ENCODE results near the gene FEZF2.

The FEZF2 gene

GRCh38 chr3:62373215-62373614 lies at the start of gene FEZF2:
Gene FEZF2 (minus strand): TSS chr3:62373550. CDS start chr3:62372868, 682 bp downstream.
- no peaks in the 10 kb centered on the region for H3K27me3 ChIP-seq (ENCODE audit: low read depth, low read length)
- H3K36me3 ChIP-seq (replicated peaks; ENCODE audit: low read depth, low read length), result no peaks in the 10 kb centered on the region
- H3K4me3 ChIP-seq (ENCODE audit: low read length), result no peak within 1 kb of the TSS
- H2AFZ ChIP-seq (ENCODE audit: low read depth, low read length), result no peak within 1 kb of the TSS
- no peak within 1 kb of the TSS for H3K9ac ChIP-seq (ENCODE audit: low read length)
- no peak within 1 kb of the TSS for H3K4me2 ChIP-seq (ENCODE audit: low read length)
- H3K4me1 ChIP-seq (ENCODE audit: low read length), result no peaks in the 10 kb centered on the region
- no peaks in the 10 kb centered on the region for H3K9me3 ChIP-seq (ENCODE audit: insufficient read depth, low read length)
- TF ChIP-seq CTCF (IDR thresholded peaks at IDR 0.05; ENCODE audit: low read depth, low read length) (no peak), EZH2phosphoT487 (IDR thresholded peaks at IDR 0.05; ENCODE audit: low read depth) (no peak)
- no peaks in the 10 kb centered on the region for H4K20me1 ChIP-seq (ENCODE audit: insufficient read depth, low read length)
- no peak within 1 kb of the TSS for H3K27ac ChIP-seq (ENCODE audit: low read length)
- H3K79me2 ChIP-seq (ENCODE audit: low read length), result no peaks in the 10 kb centered on the region

GRCh38 chr3:62421207-62421606 lies 47.9 kb upstream of the FEZF2 start:
- no peak overlapping the region for H3K9ac ChIP-seq (ENCODE audit: low read length)
- no peak overlapping the region for H3K27ac ChIP-seq (ENCODE audit: low read length)
- TF ChIP-seq CTCF (IDR thresholded peaks at IDR 0.05; ENCODE audit: low read depth, low read length) (no peak), EZH2phosphoT487 (IDR thresholded peaks at IDR 0.05; ENCODE audit: low read depth) (no peak)
- H2AFZ ChIP-seq (ENCODE audit: low read depth, low read length), result no peak overlapping the region
- no peaks in the 10 kb centered on the region for H3K4me1 ChIP-seq (ENCODE audit: low read length)
- H3K79me2 ChIP-seq (ENCODE audit: low read length), result no peaks in the 10 kb centered on the region
- H3K36me3 ChIP-seq (replicated peaks; ENCODE audit: low read depth, low read length), result no peaks in the 10 kb centered on the region
- H3K9me3 ChIP-seq (ENCODE audit: insufficient read depth, low read length), result no peaks in the 10 kb centered on the region
- H3K4me2 ChIP-seq (ENCODE audit: low read length), result no peak overlapping the region
- peaks cover 9% of the 10 kb centered on the region; the same call in 1 of the 2 replicates for H3K27me3 ChIP-seq (ENCODE audit: low read depth, low read length)
- H3K4me3 ChIP-seq (ENCODE audit: low read length), result no peak overlapping the region
- H4K20me1 ChIP-seq (ENCODE audit: insufficient read depth, low read length), result no peaks in the 10 kb centered on the region

- Histone ChIP-seq H3K9me3 (ENCODE audit: insufficient read depth, low read length) (no peaks in the 10 kb centered on the region), H3K79me2 (ENCODE audit: low read length) (no peaks in the 10 kb centered on the region), H3K9ac (ENCODE audit: low read length) (no peak overlapping the region), H4K20me1 (ENCODE audit: insufficient read depth, low read length) (no peaks in the 10 kb centered on the region), H3K4me3 (ENCODE audit: low read length) (no peak overlapping the region), H3K4me1 (ENCODE audit: low read length) (no peaks in the 10 kb centered on the region), H3K4me2 (ENCODE audit: low read length) (no peak overlapping the region), H3K27me3 (ENCODE audit: low read depth, low read length) (peaks cover 10% of the 10 kb centered on the region; the same call in 1 of the 2 replicates), H3K36me3 (replicated peaks; ENCODE audit: low read depth, low read length) (no peaks in the 10 kb centered on the region), H2AFZ (ENCODE audit: low read depth, low read length) (no peak overlapping the region), H3K27ac (ENCODE audit: low read length) (no peak overlapping the region)
- no peak for TF ChIP-seq CTCF (IDR thresholded peaks at IDR 0.05; ENCODE audit: low read depth, low read length)
- no peak for TF ChIP-seq EZH2phosphoT487 (IDR thresholded peaks at IDR 0.05; ENCODE audit: low read depth)
Observed at GRCh38 chr3:62416144-62416543, 42.8 kb upstream of the FEZF2 start.

GRCh38 chr3:62415312-62415801 lies 42.0 kb upstream of the FEZF2 start:
- Histone ChIP-seq H3K4me1 (ENCODE audit: low read length) (no peaks in the 10 kb centered on the region), H3K4me3 (ENCODE audit: low read length) (no peak overlapping the region), H3K79me2 (ENCODE audit: low read length) (no peaks in the 10 kb centered on the region), H3K9me3 (ENCODE audit: insufficient read depth, low read length) (no peaks in the 10 kb centered on the region), H3K36me3 (replicated peaks; ENCODE audit: low read depth, low read length) (no peaks in the 10 kb centered on the region), H3K27me3 (ENCODE audit: low read depth, low read length) (peaks cover 11% of the 10 kb centered on the region; the same call in 1 of the 2 replicates), H3K27ac (ENCODE audit: low read length) (no peak overlapping the region), H3K4me2 (ENCODE audit: low read length) (no peak overlapping the region), H3K9ac (ENCODE audit: low read length) (no peak overlapping the region), H4K20me1 (ENCODE audit: insufficient read depth, low read length) (no peaks in the 10 kb centered on the region), H2AFZ (ENCODE audit: low read depth, low read length) (no peak overlapping the region)
- TF ChIP-seq CTCF (IDR thresholded peaks at IDR 0.05; ENCODE audit: low read depth, low read length), result no peak
- TF ChIP-seq EZH2phosphoT487 (IDR thresholded peaks at IDR 0.05; ENCODE audit: low read depth), result no peak

All from OCI-LY3 (cell line).